ENCODE data around the gene ADRM1.

The ADRM1 gene

DNA sequence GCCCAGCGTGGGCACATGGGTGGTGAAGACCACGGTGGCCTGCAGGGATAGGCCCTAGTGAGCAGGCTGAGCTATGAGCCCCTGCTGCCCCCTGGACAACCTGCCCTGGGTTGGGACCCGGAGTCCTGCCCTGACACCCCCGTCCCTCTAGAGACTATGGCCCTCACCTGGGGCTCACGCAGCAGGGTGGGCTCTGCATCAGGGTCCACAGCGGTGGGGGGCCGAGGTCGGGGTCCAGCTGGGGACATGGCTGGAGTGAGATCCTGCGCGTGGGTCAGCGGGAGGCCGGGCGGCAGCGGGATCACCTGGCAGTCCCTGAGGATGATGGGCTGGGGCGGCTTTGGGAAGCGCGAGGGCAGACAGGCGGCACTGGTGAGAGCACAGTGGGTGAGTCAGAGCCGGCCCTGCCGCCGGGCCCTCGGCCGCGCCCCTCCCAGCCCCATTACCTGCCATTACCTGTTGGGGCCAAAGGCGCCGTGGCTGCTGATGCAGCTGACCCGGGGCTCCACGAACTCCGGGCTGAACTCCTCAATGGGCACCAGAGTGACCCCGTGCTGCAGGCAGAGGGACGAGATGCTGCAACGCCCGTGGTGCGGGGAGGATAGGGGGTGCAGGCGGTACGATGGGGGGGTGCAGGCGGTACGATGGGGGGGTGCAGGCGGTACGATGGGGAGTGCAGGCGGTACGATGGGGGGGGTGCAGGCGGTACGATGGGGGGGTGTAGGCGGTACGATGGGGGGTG lies 27.9 kb downstream of the ADRM1 start:
- no peak for DNase-seq (ENCODE audit: low read depth, low spot score)
- no peak overlapping the region for H3K4me3 ChIP-seq (ENCODE audit: low read length)

GRCh38 chr20:62331347-62331746 lies 28.6 kb downstream of the ADRM1 start:
- DNase-seq (ENCODE audit: low read depth, low spot score), result no peak
- no peak overlapping the region for H3K4me3 ChIP-seq (ENCODE audit: low read length)

DNA sequence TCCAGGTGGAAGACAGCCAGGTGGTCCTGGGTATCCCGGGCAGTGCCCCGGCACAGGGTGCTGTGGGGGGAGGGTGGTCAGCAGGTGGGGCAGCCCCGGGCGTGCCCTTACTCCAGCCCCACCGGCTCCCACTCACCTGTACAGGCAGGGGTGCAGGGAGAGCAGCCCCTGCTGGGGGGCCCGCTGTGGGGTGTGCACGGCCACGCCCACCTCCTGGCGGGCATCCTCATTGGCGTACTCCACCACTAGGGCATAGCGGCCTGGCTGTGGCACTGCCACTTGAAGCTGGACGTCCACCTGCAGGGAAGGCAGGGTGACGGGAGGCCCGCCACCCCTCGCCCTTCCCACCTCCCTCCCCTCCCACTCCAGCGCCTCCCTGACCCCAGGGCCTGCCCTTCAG lies 29.6 kb downstream of the ADRM1 start:
- no peak for DNase-seq (ENCODE audit: low read depth, low spot score)
- H3K4me3 ChIP-seq (ENCODE audit: low read length), result no peak overlapping the region

DNA sequence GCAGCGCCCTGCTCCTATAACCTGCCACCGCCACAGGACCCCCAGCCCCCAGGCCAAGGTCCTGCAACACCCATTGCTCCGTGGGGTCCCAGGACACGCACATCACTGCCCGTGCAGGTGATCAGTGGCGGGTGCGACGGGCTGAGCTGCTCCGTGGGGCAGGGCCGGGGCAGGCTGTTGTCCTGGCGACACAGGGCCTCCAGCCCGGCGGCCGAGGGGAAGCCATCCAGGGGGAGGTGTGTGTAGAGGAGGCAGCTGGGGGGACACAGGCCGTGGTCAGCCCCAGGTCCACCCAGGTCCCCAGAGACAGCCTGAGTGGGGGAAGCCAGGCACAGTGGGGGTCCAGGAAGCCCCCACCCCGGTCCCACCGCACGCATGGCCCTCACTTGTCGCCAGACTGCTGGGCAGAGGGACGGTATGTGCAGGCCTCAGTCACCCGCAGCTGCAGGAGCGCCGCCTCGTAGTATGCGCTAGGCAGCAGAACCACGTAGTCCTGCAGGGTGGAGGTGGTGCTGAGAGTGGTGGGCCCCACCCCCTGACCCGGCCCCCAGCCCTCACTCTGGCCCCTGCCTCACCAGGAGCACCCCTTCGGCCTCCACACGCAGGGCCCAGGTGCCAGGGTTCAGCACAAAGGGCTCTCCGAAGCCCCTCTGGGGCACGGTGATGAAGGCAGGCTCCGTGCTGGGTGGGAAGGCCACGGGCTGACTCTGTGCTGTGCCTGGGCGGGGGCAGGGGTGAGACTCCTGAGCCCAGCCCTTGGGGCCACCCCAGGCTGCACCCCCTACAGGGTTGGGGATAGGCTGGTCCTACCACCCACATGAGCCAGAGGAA lies 30.4 kb downstream of the ADRM1 start:
- no peak overlapping the region for H3K4me3 ChIP-seq (ENCODE audit: low read length)
- no peak for DNase-seq (ENCODE audit: low read depth, low spot score)

DNA sequence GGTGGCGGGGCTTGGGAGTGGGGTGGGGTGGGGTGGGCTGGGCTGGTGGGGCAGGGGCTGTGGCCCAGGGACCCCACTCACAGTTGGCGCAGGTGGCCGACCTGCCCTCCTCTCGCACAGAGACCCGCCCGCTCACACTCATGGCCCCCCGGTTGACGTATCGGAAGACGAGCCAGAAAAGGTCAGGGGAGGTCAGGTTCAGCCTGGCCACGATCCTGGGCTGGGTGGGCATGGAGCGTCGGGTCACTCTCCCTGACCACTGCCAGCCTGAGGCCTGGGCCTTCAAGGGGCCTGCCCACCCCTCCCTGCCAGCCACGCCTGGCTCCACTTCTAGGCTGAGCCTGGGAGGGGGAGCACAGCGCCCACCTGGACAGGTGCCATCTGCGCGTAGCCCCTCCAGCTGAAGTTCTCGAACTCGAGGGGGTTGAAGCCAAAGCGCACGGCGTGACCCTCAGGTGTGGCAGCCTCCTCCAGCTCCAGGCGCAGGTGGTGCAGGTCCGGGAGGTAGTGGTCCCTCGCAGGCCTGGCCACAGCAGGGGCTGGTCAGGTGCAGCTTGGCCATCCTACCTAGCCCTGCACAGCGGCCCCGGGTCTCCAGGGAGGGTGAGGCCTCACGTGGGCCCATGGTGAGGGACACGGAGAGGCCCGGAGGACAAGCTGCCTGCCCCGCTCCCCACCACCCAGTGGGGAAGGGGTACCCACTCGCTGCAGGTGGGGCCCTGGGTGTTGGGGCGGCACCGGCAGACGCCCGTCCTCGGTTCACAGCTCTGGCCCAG lies 31.2 kb downstream of the ADRM1 start:
- no peak overlapping the region for H3K4me3 ChIP-seq (ENCODE audit: low read length)
- DNase-seq (ENCODE audit: low read depth, low spot score), result no peak

GRCh38 chr20:62334881-62335280 lies 32.1 kb downstream of the ADRM1 start:
- no peak overlapping the region for H3K4me3 ChIP-seq (ENCODE audit: low read length)
- no peak for DNase-seq (ENCODE audit: low read depth, low spot score)

GRCh38 chr20:62335532-62335931 lies 32.7 kb downstream of the ADRM1 start:
- H3K4me3 ChIP-seq (ENCODE audit: low read length), result no peak overlapping the region
- DNase-seq (ENCODE audit: low read depth, low spot score), result no peak

DNA sequence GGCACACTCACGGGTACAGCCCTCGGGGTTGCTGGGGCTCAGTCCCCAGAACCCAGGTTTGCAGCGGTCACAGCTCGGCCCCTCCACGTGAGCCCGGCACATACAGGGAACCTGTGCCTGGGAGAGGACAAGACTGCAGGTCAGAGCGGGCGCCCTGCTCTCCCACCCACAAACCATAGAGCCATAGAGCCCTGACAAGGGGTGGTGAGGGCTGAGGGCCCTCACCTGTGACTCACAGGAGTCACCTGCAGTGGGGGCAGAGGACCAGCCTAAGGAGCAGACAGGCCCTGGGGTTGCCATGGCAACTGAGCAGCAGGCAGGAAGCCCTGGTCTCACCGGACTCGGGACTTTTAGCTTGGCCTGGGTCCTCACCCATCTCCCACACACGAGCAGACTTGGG lies 33.5 kb downstream of the ADRM1 start:
- no peak overlapping the region for H3K4me3 ChIP-seq (ENCODE audit: low read length)
- DNase-seq (ENCODE audit: low read depth, low spot score), result no peak

DNA sequence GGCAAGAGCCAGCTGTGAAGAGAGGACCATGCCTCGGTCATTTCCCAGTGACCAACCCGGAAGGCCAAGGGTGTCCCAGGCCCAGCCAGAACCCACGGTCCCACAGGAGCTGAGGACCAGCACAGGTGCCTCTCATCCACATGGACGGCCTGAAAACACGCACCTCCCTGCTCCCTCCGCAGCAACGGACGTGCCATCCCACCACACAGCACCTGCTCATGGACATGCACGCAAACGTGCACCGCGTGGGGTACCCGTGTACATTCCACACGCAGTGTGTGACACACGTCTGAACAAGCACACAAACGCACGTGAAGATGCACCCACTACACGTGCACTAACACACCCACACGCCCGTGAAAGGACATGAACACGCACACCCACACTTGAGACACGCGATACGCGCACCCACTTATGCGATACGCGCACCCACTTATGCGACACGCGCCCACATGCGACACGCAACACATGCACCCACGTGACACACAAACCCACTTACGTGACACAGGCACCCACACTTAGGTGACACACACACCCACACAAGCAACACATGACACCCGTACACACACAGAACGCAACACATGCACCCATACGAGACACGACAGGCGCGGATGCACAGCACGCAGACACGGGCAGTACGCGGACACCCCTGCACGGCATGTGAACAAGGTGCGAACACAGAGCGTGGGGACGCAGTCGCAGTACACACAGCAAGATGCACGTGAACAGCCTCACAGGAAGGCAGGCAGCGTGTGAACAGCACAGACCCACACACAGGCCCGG lies 34.2 kb downstream of the ADRM1 start:
- H3K4me3 ChIP-seq (ENCODE audit: low read length), result no peak overlapping the region
- DNase-seq (ENCODE audit: low read depth, low spot score), result no peak

- H3K4me3 ChIP-seq (ENCODE audit: low read length), result no peak overlapping the region
- DNase-seq (ENCODE audit: low read depth, low spot score), result peak; percentile 24
Observed at GRCh38 chr20:62337558-62338293, 34.9 kb downstream of the ADRM1 start.

- H3K4me3 ChIP-seq (ENCODE audit: low read length), result no peak overlapping the region
- DNase-seq (ENCODE audit: low read depth, low spot score), result no peak
Observed at GRCh38 chr20:62338294-62338620, 35.5 kb downstream of the ADRM1 start.

GRCh38 chr20:62339647-62340062 lies 36.9 kb downstream of the ADRM1 start:
- DNase-seq (ENCODE audit: low read depth, low spot score), result no peak
- no peak overlapping the region for H3K4me3 ChIP-seq (ENCODE audit: low read length)

GRCh38 chr20:62342910-62343309 lies 40.1 kb downstream of the ADRM1 start:
- H3K4me3 ChIP-seq (ENCODE audit: low read length), result no peak overlapping the region
- DNase-seq (ENCODE audit: low read depth, low spot score), result no peak

DNA sequence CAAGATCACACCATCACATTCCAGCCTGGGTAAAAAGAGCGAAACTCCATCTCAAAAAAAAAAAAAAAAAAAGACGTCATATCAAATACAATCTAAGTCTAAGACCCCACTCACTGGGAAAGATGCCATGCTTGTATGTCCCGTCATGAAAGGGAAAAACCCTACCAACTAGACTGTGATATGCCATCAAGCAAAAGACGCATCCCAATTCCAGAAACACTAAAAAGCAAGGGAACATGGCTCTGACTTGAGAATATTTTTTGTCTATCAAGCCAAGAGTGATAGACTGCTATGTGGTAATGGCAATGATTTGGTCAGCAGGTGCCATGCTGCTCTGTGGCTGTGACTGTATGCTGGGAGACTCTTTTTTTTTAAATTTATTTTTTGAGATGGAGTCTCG lies 41.3 kb downstream of the ADRM1 start:
- DNase-seq (ENCODE audit: low read depth, low spot score), result no peak
- no peak overlapping the region for H3K4me3 ChIP-seq (ENCODE audit: low read length)

DNA sequence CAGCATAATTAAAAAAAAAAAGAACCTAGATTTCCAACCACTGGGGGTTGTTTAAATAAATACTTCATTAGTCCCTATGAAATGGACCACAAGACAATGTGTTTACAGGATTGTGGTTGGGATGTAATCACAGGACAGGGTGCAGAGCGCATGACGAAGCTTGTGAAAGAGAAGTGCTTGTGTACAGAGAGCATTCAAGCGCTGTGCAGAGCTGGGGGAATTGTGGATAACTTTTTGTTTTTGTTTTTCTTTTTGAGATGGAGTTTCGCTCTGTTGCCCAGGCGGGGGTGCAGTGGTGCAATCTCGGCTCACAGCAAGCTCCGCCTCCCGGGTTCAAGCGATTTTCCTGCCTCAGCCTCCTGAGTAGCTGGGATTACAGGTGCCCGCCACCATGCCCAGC lies 42.0 kb downstream of the ADRM1 start:
- no peak for DNase-seq (ENCODE audit: low read depth, low spot score)
- H3K4me3 ChIP-seq (ENCODE audit: low read length), result no peak overlapping the region

DNA sequence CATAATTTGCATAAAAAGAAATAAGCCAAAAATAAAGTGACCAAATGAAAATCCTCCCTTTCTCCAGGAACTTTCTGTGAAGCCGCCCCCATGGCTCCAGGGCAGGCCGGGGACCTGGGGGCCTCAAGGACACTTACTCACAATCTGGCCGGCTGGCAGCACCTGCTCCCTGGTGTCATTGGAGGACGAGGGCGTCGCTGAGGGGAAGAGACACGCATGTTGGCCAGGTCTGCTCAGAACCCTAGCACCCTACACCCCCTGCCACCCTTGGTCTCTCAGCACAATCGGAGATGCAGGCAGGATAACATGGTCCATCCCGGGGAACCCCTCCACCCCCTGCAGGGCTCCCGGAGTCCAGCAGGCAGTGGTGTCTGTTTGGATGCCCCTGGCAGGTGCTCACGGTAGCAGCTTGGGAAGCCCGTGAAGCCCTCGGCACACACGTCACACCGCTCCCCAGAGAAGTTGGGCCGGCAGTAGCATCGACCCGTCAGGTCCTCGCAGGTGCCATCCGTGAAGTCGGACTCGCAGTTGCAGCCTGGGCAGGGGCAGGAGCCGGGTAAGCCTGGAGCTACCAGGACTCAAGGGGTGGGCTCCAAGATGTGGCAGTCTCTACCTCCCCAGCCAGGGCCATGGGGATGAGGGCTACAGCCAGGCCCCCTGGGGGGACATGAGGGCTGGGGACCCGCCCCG lies 43.0 kb downstream of the ADRM1 start:
- no peak for DNase-seq (ENCODE audit: low read depth, low spot score)
- H3K4me3 ChIP-seq (ENCODE audit: low read length), result no peak overlapping the region

DNA sequence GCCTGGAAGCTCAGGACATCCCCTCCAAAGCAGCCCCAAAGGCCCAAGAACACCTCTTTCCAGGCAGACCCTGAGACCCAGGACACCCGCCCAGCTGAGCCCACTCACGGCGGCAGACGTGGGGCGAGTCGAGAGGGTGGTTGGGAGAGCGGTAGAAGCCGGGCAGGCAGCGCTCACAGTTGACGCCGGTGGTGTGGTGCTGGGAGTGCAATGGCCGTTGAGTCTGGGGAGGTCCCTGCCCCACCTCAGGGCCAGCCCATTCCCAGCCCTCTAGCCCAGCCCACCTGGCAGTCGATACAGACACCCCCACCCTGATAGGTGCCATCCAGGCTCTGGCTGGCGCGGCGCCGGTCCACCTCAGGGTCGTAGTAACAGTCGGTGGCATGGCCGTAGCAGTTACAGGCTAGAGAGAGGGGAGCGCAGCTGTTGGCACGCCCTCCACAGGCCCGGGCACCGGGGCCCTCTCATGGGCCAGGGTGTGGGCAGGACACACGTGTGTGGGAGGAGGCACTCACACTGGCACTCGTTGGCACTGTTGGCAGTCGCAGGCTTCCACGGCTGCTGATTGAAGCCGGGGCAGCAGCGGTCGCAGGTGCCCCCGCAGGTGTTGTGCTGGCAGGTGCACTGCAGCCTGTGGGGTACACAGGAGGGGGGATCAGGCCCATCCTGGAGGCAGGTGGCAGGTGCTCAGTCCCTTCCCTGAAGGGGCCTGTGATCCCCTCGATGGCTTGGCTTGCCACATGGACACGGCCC lies 43.8 kb downstream of the ADRM1 start:
- no peak overlapping the region for H3K4me3 ChIP-seq (ENCODE audit: low read length)
- no peak for DNase-seq (ENCODE audit: low read depth, low spot score)

GRCh38 chr20:62347151-62347404 lies 44.3 kb downstream of the ADRM1 start:
- DNase-seq (ENCODE audit: low read depth, low spot score), result no peak
- no peak overlapping the region for H3K4me3 ChIP-seq (ENCODE audit: low read length)
